ENCODE measurements around the gene CCNA1. TPM values are rescaled to one million over a fixed set of nuclear protein-coding genes. Genes with fewer than 3 reads are reported as not detected.

The CCNA1 gene
- total RNA-seq, 1 experiment from 2014 or later: 2.7 TPM

GRCh38 chr13:36436811-36437210 is 4.5 kb downstream of the CCNA1 start:
- Histone ChIP-seq H4K20me1 (ENCODE audit: control insufficient read depth, insufficient read depth, insufficient read length) (no peaks in the 10 kb centered on the region), H2BK15ac (ENCODE audit: low read depth, low read length) (no peak overlapping the region), H3K4ac (ENCODE audit: low read depth, low read length) (no peak overlapping the region), H3K27ac (ENCODE audit: insufficient read length, low read depth, low read length) (no peak overlapping the region), H3K4me1 (ENCODE audit: insufficient read depth, low read length) (no peaks in the 10 kb centered on the region), H3K79me2 (ENCODE audit: insufficient read depth, low read length) (no peaks in the 10 kb centered on the region), H3K27me3 (ENCODE audit: insufficient read depth, low read length) (peaks cover 8% of the 10 kb centered on the region; the same call in 1 of the 2 replicates), H3T11ph (ENCODE audit: low read length) (no peak overlapping the region), H3K14ac (ENCODE audit: insufficient read depth, low read length) (no peak overlapping the region), H3K56ac (ENCODE audit: insufficient read length, low read depth, low read length) (no peak overlapping the region), H2AK5ac (ENCODE audit: insufficient read length, low read length) (no peak overlapping the region), H3K4me2 (ENCODE audit: insufficient read depth, insufficient read length, low read length) (no peak overlapping the region), H3K9me3 (ENCODE audit: control insufficient read depth, low read depth, low read length) (no peaks in the 10 kb centered on the region), H2BK120ac (ENCODE audit: low read depth, low read length, poor library complexity, severe bottlenecking) (no peak overlapping the region), H2BK20ac (ENCODE audit: low read depth, low read length, poor library complexity, severe bottlenecking) (no peak overlapping the region), H3K23ac (ENCODE audit: insufficient read length, low read depth, low read length) (no peak overlapping the region), H2BK5ac (ENCODE audit: insufficient read length, low read length) (no peak overlapping the region), H3K18ac (ENCODE audit: insufficient read length, low read depth, low read length) (no peak overlapping the region), H3K79me1 (ENCODE audit: insufficient read depth, low read depth, low read length, poor library complexity, severe bottlenecking) (no peaks in the 10 kb centered on the region), H3K9ac (ENCODE audit: extremely low read depth, insufficient read length, low read length) (no peak overlapping the region), H4K8ac (replicated peaks; ENCODE audit: insufficient read length, low read depth, low read length) (no peak overlapping the region), H2BK12ac (ENCODE audit: insufficient read length, low read depth, low read length) (no peak overlapping the region), H4K5ac (ENCODE audit: insufficient read length, low read depth, low read length) (no peak overlapping the region), H3K23me2 (ENCODE audit: insufficient read length, low read depth, low read length, poor library complexity, severe bottlenecking) (peaks cover 5% of the 10 kb centered on the region), H4K91ac (ENCODE audit: insufficient read length, low read depth, low read length) (no peak overlapping the region), H2AFZ (ENCODE audit: low read length) (no peak overlapping the region)
- TF ChIP-seq CTCF (conservative IDR thresholded peaks at IDR 0.05): no peak
- Mint-ChIP-seq H3K27me3 (ENCODE audit: low read depth) (peaks cover 36% of the 10 kb centered on the region), H3K27ac (no peak overlapping the region), H3K4me3 (no peak overlapping the region), H3K4me1 (peaks cover 6 to 9% of the 10 kb centered on the region in 2 experiments; a peak in 3 of 4 replicates), H3K36me3 (ENCODE audit: insufficient read depth in 1 of 3, low read depth in 3 of 3) (no peaks in the 10 kb centered on the region), H3K9me3 (no peaks in the 10 kb centered on the region; a peak in 1 of 5 replicates)
- WGBS (ENCODE audit: extremely low coverage, insufficient read length, low lambda C conversion rate): no CpG with 5 or more reads among the region's 4 CpGs
- DNase-seq: no peak
